HG03460 (cell line): ENCODE measurements around the gene USP8.

ENCODE experiments used
- ATAC-seq: cut with Tn5 transposase; IDR thresholded peaks from one replicate; pipeline ENCODE4 v1.9.1; 2021; ENCODE audit not compliant: unreplicated experiment

The USP8 gene

DNA sequence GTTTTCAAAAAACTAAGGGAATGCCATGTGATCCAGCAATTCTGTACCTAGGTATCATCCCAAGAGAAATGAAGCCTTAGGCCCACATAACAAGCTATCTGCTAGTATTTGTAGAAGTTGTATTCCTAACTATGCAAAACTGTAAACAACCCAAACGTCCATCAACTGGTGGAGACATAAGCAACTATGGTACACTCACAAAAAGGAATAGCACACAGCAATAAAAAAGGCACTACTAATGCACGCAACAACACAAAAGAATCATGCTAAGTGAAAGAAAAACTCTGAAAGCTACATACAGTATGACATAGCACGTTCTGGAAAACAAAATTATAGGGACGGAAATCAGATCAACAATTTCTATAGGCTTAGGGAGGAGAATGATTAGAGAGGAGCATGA lies 107.0 kb downstream of the USP8 start:
- ATAC-seq: no peak

DNA sequence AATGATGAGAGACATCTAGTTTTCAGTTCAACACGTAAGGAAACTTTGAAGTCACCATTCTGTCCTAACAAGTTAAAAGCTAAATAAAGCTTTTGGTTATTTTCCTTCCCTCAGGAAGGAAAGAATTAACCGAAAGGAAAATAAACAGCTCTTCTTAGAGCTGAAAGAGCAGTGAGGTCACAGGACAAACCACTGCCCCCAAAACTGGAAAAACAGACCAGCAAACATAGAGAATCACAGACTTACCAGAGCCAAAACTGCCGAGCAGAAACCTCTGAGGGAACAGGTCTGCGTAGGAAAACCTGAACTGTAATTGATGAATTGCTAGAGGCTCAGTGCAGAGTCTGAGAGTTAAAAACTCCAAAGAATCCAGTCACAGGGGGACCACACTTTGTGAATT lies 107.6 kb downstream of the USP8 start:
- no peak for ATAC-seq

DNA sequence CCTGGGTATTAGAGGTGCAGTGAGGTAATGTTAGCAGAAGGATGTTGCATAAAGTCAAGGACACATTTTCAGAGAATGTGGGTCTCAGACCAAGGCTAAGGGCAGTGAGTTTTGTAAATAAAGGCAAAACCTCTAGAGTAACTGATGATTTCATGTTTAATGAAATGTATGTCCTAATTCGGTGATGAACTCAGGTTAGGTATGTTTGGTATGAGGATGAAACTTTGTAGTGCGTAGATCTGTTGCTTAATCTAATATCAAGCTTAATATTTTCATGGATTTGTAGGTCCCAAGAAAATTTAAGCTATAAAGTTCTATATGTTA lies 118.6 kb downstream of the USP8 start:
- no peak for ATAC-seq

DNA sequence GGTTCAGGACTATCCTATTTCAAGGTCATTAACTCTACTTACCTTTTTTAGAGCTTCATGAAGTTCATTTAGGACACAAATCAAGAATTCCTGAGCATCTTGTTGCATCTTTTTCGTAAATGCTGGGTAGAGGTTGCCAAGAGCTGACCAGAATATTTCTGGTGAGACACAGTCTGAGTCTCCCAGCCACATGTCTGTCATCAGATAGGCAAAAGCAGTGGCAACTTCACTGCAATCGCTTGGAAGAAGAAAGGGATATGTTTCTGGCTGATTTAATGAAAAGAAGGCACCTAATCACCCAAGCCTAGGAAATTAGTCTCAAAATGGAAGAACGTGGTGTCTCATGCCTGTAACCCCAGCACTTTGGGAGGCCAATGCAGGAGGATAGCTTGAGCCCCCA lies 119.4 kb downstream of the USP8 start:
- ATAC-seq: no peak

DNA sequence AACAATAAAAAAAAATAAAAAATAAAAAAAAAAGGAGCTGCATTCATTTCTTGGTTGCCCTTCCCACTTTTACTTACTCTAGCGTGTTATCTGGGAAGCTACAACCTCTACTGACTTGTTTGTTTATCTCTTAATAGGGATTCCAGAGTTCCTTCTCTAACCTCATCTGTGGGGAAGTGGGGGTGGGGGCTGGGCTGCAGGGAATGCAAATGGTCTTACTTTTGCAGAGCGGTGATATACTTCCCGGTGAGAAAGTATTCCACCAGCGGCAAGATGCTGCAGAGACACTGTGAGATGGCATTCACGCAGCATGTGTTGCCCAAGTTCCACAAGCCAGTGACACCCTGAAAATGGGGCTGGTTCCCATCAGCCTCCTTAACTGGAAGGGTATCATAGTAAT lies 120.2 kb downstream of the USP8 start:
- no peak for ATAC-seq

DNA sequence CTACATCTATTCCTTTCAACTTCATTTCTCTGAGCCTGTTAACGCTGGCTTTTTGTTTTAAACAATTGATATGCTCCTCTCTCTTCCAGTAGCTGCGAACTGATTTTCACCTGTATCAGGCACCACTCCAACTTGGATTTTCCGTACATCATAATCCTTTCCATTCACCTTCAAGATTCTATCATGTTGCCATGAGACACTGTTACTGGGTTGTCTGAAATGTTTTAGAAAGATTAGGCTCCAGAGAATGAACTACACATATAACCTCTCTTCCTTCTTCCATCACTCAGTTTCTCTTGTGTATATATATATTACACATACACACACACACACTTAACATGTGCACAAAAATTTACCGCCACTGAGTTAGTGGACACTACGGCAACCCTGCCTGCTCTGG lies 122.4 kb downstream of the USP8 start, which contains the start of gene USP50:
Gene USP50 (minus strand): TSS at position 101 of the 400 bp plus-strand sequence. CDS start 141 bp downstream, outside the sequence.
- no peak for ATAC-seq

DNA sequence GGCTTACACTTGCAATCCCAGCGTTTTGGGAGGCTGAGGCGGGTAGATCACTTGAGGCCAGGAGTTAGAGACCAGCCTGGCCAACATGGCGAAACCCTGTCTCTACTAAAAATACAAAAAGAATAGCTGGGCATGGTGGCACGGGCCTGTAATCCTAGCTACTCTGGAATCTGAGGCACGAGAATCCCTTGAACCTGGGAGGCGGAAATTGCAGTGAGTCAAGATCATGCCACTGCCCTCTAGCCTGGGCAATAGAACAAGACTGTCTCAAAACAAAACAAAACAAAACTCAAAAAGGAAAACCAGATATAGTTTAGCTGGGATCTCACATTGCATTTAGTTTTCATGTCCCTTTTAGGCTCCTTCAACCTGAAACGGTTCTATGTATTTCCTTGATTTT lies 125.1 kb downstream of the USP8 start:
- ATAC-seq: no peak

DNA sequence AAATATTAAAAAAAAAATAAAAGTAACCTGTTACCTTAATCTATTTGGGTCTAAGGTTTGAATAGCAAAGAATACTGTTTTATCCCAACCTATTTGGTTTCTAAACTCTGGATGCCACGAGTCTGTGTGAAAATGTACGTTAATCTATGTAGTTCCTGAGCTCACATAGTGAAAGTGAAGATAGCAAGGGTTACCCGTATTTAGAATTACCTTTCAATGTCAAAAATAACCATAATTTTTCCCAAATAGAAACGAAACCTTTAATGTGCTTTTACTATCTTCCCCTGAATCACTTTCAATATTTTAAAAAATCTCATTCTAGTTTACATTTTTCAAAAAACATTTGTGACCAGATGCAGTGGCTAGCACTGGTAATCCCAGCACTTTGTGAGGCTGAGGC lies 128.0 kb downstream of the USP8 start:
- no peak for ATAC-seq

DNA sequence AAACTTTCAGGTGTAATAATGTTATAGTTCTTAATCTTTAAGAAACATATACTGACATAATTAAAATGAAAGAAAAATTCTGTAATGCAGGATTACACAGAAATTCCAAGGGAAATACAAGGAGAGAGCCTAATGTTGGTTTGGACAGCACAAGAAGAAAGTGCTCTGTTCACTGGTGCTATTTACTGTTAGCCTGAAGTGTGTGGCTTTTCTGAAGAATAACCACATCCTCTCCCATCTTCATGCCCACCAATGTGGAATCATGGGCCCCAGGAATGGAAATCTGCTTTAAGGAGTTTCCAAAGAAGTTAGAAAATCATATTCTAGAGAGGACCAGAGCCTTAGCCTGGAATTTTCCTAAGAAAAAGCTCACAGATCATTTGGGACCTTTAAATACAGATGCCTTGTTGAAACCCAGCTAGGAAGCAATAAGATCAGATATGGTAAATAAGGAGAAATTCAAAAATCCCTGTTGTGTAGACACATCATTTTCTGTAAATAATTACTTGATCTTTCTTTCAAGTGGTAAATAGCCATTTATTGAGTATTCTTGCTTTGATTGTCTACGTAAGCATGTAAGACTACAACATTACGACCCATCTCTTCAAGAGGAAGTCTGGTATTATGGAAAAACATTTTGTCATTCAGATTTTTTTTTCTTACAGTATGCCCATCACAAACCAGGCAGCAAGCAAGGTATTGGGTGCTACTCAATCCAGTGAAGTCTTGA lies 132.6 kb downstream of the USP8 start:
- no peak for ATAC-seq

DNA sequence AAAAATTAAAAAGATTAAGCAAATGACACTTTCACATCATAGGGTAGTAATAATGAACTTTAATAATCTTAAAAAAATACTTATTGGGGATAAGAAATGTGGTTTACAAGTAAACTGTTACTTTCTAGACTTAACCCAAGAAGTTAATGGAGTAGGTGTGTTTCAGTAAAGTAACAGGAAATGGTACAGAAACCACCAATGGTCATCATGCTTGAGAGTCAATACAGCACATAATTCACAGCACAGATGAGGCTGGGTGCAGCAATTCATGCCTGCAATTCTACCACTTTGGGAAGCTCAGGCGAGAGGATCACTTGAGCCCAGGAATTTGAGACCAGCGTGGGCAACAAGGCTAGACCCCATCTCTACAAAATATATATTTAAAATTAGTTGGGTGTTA lies 133.8 kb downstream of the USP8 start:
- no peak for ATAC-seq

DNA sequence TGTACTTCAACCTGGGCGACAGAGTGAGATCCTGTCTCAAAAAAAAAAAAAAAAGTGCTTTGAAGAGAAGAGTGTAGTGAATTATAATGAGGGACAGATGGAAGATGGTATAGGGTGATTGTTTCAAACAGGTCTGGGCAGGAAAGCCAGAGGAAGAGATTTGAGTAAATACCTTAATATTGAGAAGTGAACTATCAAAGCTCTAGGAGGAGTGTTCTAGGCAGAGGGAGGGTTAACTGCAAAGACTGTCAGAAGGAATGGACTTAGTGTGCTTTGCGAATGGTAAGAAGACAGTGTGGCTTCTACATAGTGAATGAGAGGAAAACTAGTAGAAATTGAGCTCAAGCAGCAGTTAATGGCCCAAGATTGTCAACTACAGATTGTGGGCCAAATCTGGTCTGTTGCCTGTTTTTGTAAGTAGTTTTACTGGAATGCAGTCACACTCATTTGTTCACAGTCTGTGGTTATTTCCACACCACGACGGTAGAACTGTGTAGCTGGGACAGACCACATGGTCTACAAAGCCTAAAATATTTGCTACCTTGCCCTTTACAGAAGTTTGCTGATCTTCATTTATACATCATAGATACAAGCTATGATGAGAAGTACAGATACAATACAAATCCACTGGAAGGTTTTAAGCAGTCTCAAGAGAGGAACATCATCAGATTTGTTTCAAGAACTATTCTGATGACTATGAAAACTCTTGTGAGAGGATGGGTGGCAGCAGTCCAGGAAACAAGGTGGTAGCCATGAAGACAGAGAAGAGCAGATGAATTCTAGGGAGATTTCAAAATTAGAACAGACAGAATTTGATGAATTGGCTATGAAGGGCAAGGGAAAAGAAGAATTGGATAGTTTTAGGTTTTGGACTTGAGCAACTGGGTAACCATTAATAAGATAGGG lies 138.8 kb downstream of the USP8 start:
- no peak for ATAC-seq

DNA sequence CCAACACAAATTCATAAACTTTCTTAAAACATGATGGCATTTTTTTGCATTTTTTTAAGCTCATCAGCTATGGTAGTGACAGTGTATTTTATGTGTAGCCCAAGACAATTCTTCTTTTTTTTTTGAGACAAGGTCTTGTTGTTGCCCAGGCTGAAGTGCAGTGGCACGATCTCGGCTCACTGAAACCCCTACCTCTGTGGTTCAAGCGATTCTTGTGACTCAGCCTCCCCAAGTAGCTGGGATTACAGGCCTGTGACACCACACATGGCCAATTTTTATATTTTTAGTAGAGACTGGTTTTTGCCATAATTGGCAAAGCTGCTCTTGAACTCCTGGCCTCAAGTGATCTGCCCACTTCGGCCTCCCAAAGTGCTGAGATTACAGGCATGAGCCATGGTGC lies 139.6 kb downstream of the USP8 start:
- ATAC-seq: no peak
